ENCODE results near the gene RANBP10.

RANBP10 gene

GRCh38 chr16:67790071-67790470 lies 16.3 kb downstream of the RANBP10 start:
- Histone ChIP-seq H3K27ac (ENCODE audit: low read depth, low read length) (no peak overlapping the region), H3F3A (ENCODE audit: insufficient read depth) (no peaks in the 10 kb centered on the region), H3K4me3 (ENCODE audit: insufficient read depth, low read length, poor library complexity, severe bottlenecking) (no peak overlapping the region), H3K4me2 (ENCODE audit: low read depth, low read length, poor library complexity, severe bottlenecking) (no peak overlapping the region), H3K36me3 (ENCODE audit: low read length) (no peaks in the 10 kb centered on the region), H3K9me2 (replicated peaks; ENCODE audit: insufficient read depth, low read length) (no peaks in the 10 kb centered on the region), H3K27me3 (ENCODE audit: low read length) (no peaks in the 10 kb centered on the region), H3K79me2 (ENCODE audit: insufficient read depth, low read length) (peaks cover 4% of the 10 kb centered on the region; the same call in 1 of the 2 replicates), H2AFZ (ENCODE audit: low read depth, low read length, severe bottlenecking) (no peak overlapping the region), H4K20me1 (ENCODE audit: low read depth, low read length) (no peaks in the 10 kb centered on the region), H3K9ac (ENCODE audit: low read length) (no peak overlapping the region), H3K9me3 (ENCODE audit: insufficient read depth, low read length) (no peaks in the 10 kb centered on the region)
- TF ChIP-seq, protein P1, sequence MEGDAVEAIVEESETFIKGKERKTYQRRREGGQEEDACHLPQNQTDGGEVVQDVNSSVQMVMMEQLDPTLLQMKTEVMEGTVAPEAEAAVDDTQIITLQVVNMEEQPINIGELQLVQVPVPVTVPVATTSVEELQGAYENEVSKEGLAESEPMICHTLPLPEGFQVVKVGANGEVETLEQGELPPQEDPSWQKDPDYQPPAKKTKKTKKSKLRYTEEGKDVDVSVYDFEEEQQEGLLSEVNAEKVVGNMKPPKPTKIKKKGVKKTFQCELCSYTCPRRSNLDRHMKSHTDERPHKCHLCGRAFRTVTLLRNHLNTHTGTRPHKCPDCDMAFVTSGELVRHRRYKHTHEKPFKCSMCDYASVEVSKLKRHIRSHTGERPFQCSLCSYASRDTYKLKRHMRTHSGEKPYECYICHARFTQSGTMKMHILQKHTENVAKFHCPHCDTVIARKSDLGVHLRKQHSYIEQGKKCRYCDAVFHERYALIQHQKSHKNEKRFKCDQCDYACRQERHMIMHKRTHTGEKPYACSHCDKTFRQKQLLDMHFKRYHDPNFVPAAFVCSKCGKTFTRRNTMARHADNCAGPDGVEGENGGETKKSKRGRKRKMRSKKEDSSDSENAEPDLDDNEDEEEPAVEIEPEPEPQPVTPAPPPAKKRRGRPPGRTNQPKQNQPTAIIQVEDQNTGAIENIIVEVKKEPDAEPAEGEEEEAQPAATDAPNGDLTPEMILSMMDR (IDR thresholded peaks at IDR 0.05; ENCODE audit: insufficient read depth, low read length, poor library complexity, severe bottlenecking) = no peak
- no peak for TF ChIP-seq EZH2phosphoT487 (conservative IDR thresholded peaks at IDR 0.05; ENCODE audit: low read length)

DNA sequence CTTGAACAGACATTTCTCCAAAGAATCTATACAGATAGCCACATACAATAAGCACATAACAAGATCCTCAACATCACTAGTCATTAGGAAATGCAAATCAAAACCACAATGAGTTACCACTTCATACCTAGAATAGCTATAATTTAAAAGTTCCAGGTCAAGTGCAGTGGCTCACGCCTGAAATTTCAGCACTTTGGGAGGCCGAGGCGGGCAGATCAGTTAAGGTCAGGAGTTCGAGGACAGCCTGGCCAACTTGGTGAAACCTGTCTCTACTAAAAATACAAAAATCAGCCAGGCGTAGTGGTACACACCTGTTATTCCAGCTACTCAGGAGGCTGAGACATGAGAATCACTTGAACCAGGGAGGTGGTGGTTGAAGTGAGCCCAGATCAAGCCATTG lies 19.9 kb downstream of the RANBP10 start:
- no peak overlapping the region for H2AFZ ChIP-seq (ENCODE audit: low read depth, low read length, severe bottlenecking)
- no peak overlapping the region for H3K27ac ChIP-seq (ENCODE audit: low read depth, low read length)
- no peaks in the 10 kb centered on the region for H3K9me2 ChIP-seq (replicated peaks; ENCODE audit: insufficient read depth, low read length)
- no peaks in the 10 kb centered on the region for H3K9me3 ChIP-seq (ENCODE audit: insufficient read depth, low read length)
- H3K4me2 ChIP-seq (ENCODE audit: low read depth, low read length, poor library complexity, severe bottlenecking) = no peak overlapping the region
- no peak overlapping the region for H3K4me3 ChIP-seq (ENCODE audit: insufficient read depth, low read length, poor library complexity, severe bottlenecking)
- no peak overlapping the region for H3K9ac ChIP-seq (ENCODE audit: low read length)
- TF ChIP-seq, protein P1 (IDR thresholded peaks at IDR 0.05; ENCODE audit: insufficient read depth, low read length, poor library complexity, severe bottlenecking) = no peak
- no peak for TF ChIP-seq EZH2phosphoT487 (conservative IDR thresholded peaks at IDR 0.05; ENCODE audit: low read length)
- H3K36me3 ChIP-seq (ENCODE audit: low read length) = no peaks in the 10 kb centered on the region
- no peaks in the 10 kb centered on the region for H3K27me3 ChIP-seq (ENCODE audit: low read length)
- no peaks in the 10 kb centered on the region for H3F3A ChIP-seq (ENCODE audit: insufficient read depth)
- H4K20me1 ChIP-seq (ENCODE audit: low read depth, low read length) = no peaks in the 10 kb centered on the region
- H3K79me2 ChIP-seq (ENCODE audit: insufficient read depth, low read length) = no peaks in the 10 kb centered on the region

- no peaks in the 10 kb centered on the region for H3K9me3 ChIP-seq (ENCODE audit: insufficient read depth, low read length)
- H3K9ac ChIP-seq (ENCODE audit: low read length) = no peak overlapping the region
- no peaks in the 10 kb centered on the region for H3F3A ChIP-seq (ENCODE audit: insufficient read depth)
- no peaks in the 10 kb centered on the region for H3K9me2 ChIP-seq (replicated peaks; ENCODE audit: insufficient read depth, low read length)
- no peak overlapping the region for H3K4me2 ChIP-seq (ENCODE audit: low read depth, low read length, poor library complexity, severe bottlenecking)
- H2AFZ ChIP-seq (ENCODE audit: low read depth, low read length, severe bottlenecking) = no peak overlapping the region
- TF ChIP-seq, protein P1 (IDR thresholded peaks at IDR 0.05; ENCODE audit: insufficient read depth, low read length, poor library complexity, severe bottlenecking) = no peak
- TF ChIP-seq EZH2phosphoT487 (conservative IDR thresholded peaks at IDR 0.05; ENCODE audit: low read length) = no peak
- H4K20me1 ChIP-seq (ENCODE audit: low read depth, low read length) = no peaks in the 10 kb centered on the region
- no peak overlapping the region for H3K27ac ChIP-seq (ENCODE audit: low read depth, low read length)
- no peaks in the 10 kb centered on the region for H3K36me3 ChIP-seq (ENCODE audit: low read length)
- H3K27me3 ChIP-seq (ENCODE audit: low read length) = no peaks in the 10 kb centered on the region
- H3K79me2 ChIP-seq (ENCODE audit: insufficient read depth, low read length) = no peaks in the 10 kb centered on the region
- H3K4me3 ChIP-seq (ENCODE audit: insufficient read depth, low read length, poor library complexity, severe bottlenecking) = no peak overlapping the region
Observed at GRCh38 chr16:67783353-67783725, 23.0 kb downstream of the RANBP10 start.
